ENCODE data around the gene SLC35B2.

GRCh38 chr6:44257753-44258324 is 511 bp upstream of the SLC35B2 start:
- TF ChIP-seq CTCF (IDR thresholded peaks at IDR 0.05), result no peak
- no peak for TF ChIP-seq POLR2A (IDR thresholded peaks at IDR 0.05)
